Stimulated activated CD8-positive, alpha-beta memory T cell treated with anti-CD3 and anti-CD28 coated beads, Interleukin-4, amount 100 ng/mL, for 4 hours (primary cell): ENCODE results near the gene ZFC3H1.

Source experiments
- DNase-seq, 2 donors: peaks; one replicate each; pipeline ENCODE4 v3.0.0-alpha.2; 2020; ENCODE audit warnings: low read depth in 2 of 2, low spot score in 1 of 2

The ZFC3H1 gene

DNA sequence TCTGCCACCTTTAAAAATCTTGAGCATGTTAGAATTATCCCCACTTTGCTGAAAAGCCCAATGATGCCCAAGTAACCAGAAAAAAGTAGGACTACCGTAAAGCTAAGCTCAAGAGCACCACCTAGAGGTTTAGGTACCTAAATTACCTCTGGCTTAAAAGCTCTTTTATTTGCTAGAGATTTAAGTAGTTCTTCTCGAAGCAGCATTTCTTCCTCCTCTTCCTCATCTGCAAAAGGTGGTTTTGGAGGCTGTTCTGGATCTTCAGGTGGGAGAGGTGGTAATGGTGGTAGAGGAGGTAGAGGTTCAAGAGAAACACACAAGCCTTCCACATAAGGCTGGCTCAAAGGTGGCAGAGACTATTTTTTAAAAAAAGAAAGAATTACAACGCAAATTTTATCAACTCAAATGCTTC lies 26.9 kb downstream of the ZFC3H1 start:
- DNase-seq = no peak

DNA sequence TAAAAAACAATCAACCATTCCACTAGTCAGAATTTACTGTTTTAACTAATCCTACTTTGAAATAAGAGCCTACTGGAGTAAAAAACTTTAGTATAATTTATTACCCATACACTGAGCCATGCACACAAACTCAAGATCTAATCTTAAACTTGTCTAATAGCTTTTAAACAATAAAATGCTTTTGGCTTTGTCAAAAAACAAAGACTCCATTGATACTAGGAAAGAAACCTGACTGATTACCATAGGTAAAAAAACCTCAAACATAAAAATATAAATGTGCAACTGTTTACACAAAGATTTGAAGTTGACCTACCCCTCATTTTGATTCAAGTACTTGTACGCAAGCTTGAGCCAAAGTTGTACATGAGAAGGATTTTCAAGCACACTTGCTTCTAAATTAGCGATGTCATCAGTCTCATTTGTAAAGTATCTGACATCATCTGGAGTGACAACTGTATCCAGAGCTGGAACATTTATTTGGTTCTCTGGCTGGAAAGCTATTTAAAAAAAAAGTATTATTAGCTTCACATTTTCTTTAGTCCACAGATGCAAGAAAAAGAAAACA lies 36.1 kb downstream of the ZFC3H1 start:
- DNase-seq = no peak

DNA sequence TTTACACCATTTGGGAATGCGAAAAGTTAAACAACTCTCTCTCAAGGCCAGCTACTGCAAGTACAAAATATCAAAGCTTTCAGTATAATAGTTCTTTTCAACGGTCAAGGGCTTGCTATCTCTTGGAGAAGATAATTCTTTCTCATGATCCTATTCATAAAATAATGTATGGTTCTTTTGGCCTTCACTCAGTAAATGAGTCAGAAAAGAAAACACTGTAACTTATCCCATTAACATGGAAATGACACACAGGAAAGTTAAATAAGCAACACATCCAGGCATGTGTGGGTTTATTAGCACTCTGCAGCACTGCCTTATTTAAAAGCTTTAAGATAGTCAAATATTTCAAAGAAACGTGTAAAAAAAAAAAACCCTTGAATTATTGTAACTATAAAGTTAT lies 36.9 kb downstream of the ZFC3H1 start:
- DNase-seq = no peak

DNA sequence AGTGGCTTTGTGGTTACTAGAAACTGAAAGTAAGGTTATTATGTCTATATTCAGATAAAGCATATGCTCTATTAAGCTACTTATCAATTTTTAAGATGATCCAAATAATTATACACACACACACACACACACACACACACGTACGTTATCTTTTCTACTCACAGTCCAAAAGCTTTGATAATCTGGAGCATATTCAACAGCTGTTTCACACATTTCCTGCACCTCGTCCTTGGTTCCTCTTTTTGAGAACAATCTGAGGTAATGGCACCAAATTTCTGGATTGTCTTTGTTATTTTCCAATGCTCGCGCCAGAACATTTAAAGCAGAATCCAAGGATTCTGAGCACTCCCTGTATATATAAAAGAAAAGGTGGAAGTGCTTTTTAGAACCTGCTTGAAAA lies 37.5 kb downstream of the ZFC3H1 start:
- no peak for DNase-seq

DNA sequence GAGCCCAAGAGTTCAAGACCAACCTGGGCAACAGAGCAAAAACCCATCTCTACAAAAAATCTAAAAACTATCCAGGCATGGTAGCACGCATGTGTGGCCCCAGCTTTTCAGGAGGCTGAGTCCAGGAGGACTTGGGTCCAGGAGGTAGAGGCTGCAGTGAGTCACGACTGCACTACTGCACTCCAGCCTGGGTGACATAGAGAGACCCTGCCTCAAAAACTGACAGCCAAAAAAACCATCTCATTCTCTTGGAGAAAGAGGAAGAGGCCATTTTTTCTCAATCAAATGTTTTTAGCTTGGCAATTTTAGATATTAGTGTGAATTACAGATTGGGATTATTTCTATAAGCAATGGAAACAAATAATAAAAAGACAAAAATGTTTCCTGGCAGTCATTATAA lies 38.2 kb downstream of the ZFC3H1 start:
- no peak for DNase-seq

DNA sequence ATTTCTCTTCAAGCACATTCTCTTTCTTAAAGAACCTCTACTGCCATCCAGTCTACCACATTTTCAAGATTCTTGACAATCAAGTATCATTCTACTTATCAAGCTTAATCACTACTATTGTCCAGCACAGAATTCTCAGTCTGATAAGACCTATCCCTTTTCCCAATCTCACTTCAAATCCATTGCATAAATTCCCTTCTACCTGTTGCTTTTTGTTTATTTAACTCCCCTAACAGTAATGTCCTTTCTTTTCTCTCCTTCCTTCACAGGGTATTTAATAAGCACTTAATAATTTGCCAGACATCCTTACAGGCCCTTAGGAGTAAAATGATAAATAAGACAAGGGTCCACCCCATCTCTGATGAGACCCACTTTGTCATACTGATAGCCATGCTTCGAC lies 41.7 kb downstream of the ZFC3H1 start:
- DNase-seq = no peak

DNA sequence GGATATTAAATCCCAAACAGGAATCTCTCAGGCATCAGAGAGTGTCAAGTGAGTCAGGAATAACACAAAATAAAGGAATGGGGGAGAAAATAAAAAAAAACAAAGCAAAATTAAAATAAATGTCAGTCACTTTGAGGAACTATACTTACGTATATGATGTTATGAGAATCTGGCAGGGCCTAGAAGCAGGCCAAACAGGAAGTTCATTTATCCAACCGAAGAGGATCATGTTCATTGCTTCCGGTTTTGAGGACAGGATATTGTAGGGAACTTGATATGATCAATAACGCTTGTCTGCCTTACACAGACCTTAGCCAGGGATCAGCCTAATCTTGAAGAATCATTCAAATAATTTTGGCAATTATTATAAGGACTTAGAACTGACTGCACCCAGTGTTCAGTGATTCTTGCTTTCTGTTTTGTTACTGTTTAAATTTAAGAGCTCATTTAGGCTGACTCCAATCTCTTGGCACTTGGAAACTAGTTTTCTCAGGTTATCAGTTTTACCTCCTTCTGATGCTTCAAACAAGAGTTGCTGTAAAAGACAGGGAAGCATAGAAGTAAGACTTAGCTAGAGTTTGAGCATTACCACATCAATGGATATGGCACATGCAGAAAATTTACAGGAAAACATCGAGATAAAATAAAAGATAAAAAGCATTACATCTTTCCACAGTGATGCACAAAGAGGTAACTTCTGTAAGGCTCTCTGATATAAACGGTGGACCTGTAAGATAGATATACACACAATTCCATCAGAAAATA lies 53.4 kb downstream of the ZFC3H1 start:
- no peak for DNase-seq

DNA sequence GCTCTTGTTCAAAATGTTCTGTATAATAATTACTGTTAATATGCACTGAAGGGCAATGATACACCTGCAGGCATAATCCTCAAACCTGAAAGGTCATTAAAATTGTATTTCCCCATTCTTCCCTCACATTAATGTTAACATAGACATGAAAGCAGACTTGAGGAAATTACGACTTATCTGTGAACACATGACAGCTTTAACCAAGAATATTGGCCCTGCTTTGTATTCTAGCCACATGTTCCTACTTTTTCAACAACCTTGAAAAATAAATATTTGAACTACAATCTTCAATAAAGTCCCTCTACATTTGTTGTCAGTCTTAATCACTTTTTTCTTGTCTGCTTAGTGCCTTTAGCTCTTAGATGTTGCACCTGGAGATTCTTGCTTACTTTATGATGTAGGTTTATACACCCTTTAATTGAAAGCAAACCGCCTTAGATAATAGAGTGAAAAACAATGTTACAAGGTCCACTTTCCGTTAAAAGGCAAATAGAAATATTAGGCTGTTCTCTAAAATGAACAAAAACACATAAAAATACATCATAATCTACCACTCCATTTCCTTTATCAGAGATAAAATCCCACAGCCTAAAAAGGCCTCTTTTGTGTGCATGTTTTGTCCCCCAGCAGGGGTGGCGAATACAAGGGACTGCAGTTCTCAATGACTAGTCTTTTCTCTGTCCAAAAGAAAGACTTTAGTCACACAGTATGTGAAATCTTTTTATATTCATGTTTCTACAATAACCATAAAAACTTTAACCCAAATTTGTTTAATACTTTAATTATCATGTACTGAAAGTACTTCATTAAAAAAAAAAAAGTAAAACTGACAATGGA lies 55.9 kb downstream of the ZFC3H1 start:
- no peak for DNase-seq

DNA sequence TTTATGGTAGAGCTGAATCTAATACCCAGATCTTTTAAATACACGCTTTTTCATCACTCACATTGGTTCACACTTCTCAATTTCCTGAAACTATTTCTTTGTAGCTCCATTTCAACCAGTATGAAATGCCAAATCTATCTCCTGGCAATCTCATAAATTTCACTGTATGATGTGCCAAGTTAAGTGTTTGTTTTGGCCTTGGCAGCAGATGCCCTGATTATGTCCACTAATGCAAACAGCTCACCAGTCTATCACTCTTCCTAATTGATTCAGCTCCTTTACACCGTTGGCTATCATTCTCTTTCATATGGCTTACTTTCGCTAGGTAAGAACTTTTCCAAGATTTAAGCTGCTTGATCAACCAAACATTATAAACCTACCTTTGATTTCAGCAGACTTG lies 58.6 kb downstream of the ZFC3H1 start:
- DNase-seq = no peak

DNA sequence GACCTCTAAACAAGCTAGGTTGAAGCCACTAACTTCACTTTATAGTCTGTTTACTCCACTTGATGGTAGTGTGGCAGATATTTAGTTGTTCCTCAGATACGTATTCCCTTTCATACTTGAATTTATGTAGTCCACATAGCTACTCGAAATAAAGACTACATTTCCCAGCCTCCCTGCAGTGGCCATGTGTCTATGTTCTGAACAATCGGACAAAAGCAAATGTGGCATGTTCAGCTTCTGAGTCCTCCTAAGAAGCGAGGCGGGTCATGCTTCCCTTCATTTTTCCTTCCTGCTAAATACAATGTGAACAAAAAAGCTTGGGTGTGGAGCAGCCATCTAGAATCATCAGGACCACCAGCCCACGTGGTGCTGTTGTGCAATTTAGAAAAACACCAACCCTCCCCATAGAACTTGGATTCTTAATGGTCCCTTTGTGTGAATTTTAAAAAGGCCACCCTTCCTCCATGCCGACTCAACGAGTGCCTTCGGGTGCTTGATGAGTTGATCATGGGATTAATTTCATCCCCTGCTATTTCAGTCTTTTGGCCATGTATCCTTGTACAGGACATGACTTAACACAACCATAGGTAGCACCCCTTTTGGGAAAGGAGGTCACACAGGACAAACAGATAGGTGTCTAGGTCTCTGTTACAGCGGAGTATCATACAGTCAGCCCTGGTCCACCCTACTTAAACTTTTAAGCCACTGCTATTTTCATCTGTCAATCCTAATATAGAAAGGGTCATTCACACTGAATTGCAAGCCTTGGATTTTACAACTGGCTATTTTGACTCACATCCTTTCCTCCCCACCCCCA lies 60.7 kb downstream of the ZFC3H1 start:
- DNase-seq = no peak

DNA sequence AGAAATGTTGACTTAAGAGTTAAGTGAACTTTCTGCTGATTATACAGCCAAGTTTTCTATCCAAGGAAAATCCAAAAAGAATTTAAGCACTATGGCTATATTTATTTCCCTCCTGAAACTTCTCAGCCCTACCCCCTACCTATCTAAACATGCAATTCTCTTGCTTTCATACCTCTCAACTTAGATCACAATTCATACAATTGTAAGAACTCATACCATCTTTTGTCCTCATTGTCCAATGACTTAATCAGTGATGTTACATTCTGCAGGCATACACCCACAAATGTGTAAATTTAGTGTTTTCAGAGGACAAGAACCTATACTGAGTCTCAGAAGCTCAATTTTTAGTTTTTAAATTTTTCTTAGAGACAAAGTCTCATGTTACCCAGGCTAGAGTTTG lies 62.1 kb downstream of the ZFC3H1 start:
- DNase-seq = no peak

DNA sequence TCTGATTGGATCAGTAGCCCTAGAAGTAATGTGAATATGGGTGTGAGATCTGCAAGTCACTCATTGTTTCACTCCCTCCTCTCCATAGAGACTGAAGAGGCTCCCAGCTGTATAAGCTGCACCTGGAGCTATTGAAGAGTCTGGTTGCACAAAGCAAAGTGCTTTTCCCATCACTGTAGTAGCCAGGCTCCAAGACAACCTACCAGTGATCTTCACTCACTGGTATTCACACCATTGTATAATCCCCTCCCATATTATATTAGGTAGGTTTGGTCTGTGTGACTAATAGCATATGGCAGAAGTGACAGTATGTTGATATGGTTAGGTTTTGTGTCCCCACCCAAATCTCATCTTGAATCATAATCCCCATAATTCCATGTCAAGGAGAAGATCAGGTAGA lies 64.4 kb downstream of the ZFC3H1 start:
- no peak for DNase-seq

DNA sequence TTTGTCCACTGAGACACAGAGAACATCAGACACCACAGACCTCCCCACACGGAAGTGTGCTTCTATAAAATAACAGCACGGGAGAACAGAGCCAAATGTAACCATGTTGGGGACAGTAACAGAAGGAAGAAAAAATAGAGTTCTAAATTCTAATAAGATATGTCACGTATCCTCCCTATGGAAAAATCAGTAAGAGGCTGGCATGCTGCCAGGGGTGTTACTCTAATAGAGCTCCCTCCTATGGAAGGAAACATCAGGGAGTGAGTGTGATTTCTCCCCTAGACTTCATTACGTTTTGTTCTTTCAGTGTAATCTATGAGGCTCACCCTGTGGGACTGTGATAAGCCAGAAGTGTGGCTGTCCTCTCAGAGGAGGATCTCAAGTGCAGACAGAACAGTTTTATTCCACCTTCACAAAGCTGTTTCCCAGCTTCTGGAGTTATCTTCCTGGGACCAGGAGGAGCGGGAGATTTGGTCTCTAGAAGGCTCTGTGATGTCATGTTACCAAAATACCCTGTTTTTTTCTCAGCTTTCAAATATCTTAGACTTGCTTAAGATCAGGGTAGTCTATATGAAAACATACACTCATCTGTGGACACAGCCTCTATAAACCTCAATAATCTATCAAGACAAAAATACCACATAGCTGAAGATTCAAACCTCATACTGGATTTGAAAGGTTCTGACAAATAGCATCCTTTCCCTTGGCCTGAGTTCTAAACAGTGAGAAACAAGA lies 69.3 kb downstream of the ZFC3H1 start:
- DNase-seq = no peak

DNA sequence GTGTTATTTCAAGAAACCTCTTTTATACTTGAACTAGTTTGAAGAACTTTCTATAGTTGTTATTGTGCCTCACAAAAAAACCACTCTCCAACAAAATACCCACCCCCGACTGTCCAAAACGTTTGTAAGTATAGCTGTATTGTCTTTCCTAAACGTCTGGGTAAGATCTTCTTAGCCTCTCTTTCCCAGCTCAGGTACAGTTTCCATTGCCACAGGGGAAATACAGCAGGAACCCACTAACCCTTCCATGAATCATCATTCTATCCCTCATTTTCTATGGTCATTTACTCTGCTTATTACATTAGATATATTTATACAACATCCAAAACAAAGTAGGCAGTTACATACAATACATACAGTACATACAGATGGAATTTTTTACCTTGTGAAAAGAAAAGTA lies 70.8 kb downstream of the ZFC3H1 start:
- DNase-seq = no peak

DNA sequence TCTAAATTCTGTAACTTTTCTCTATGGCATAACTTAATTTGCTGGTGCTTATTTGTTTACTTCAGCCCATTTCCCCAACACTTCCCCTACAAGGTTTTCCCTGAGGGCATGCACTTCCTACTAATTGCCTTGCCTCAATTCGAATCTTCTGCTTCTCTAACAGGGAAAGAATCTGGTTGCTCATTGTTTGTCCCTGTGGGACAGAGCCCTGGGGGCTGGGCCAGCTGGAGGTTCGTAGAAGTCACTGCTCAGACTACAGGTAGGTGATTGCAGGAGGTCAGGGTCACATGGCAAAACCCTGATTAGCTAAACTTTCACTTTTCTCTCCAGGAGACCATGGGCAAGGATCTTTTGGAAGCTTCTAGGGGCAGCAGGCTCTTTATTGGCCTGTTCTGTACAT lies 72.0 kb downstream of the ZFC3H1 start:
- DNase-seq = no peak

DNA sequence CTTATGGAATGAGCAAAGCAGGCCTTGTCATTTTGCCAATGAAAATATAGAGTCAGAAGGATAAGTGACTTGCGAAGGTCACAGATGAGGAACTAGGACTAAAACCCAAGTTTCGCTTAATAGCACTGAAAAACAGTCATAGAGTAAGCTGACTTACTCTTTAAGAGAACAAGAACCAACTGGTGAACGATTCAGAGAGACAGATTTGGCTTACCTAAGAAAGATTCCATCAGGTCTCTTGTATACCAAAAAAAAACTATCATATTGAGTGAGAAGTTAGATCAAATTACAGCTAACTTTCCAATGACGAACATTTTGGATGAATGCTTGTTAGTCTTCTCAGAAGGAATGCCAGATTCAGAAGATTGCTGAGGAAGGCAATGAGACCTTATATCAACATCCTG lies 74.2 kb downstream of the ZFC3H1 start:
- no peak for DNase-seq

DNA sequence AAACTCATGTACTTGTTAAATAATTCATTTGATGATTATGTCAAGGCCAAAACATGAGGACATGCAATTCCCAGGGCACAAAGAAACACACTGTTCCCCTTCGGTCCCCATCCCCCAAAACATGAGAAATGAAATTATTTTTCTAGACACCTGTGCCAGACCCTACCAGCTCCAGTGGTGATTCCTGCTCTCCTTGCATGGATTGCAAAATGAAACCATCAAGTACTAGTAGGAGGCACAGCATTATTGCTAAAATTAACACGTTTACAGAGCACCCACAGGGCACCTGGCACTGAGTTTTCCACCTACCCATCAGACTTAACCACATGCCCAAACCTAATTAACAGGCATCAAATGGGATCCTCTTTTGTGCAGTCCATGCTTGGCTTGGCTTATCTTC lies 76.6 kb downstream of the ZFC3H1 start:
- DNase-seq = no peak

DNA sequence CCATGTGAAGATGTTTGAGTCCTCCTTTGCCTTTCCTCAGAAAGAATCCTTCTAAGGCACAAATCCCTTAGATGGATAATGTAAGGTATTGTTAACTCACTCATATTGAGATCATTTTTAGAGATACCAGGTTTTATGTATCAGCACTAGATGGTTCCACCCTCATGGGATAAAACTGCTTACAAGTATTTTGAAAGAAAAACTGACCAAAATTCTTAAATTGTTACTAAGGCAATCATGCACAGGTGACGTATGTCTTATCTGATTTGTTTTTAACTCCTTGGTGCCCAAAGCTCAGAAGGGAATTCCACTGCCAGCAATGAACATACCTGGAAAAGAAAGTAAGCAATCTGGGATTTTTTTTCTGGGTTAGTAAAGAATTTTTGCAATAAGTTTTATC lies 78.4 kb downstream of the ZFC3H1 start:
- DNase-seq = no peak

DNA sequence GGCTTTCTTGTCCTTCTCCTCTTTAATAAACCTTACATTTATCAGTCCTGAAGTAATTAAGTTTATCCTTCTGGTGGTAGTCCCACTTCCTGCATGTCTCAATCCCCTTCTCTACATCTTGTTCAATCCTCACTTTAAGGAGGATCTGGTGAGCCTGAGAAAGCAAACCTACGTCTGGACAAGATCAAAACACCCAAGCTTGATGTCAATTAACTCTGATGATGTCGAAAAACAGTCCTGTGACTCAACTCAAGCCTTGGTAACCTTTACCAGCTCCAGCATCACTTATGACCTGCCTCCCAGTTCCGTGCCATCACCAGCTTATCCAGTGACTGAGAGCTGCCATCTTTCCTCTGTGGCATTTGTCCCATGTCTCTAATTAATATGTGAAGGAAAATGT lies 79.3 kb downstream of the ZFC3H1 start:
- no peak for DNase-seq

DNA sequence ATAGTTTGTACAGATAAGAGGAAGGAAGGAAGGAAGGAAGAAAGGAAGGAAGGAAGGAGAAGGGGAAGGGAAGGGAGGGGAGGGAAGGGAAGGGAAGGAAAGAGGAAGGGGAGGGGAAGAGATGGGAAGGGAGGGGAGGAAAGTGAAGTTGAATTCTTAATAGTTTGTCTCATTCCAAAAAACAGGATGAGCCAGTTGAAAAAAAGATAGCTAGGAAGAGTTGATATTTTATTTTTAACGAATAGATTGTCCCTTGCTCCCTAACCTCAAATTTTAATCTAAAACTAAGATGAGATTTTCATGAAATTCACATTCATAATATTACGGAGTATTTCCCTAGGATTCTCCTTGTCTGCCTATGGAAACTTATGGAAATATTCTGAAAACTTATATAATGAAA lies 80.7 kb downstream of the ZFC3H1 start:
- no peak for DNase-seq

DNA sequence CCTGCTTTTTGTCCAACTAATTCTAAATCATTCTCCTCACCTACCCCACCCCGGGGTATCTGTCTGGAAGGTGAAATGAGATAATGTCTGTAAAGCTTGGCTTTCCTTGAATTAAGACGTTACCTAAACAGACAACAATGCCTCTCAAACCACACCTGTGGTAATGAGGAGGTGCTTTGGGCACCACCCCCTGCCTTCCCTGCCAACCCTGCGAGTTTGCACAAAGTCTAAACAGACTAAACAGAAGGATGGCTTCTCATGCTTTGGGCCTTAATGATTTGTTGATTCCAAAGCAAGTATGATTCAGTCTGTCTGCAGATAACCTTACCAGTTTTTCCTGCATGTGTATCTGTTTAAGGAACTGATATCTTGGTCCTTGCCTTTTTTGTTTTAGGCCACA lies 82.4 kb downstream of the ZFC3H1 start:
- DNase-seq = no peak
